HG03196 (cell line): ENCODE measurements around the gene OGDH.
"Not testable (repeated sequence)": the region's sequence is repeated elsewhere in the genome, so short reads cannot be mapped to it uniquely, and the experiment has no call there.

Experiments
- ATAC-seq: cut with Tn5 transposase; IDR thresholded peaks from one replicate; pipeline ENCODE4 v1.9.1; 2021; ENCODE audit not compliant: unreplicated experiment

OGDH gene

DNA sequence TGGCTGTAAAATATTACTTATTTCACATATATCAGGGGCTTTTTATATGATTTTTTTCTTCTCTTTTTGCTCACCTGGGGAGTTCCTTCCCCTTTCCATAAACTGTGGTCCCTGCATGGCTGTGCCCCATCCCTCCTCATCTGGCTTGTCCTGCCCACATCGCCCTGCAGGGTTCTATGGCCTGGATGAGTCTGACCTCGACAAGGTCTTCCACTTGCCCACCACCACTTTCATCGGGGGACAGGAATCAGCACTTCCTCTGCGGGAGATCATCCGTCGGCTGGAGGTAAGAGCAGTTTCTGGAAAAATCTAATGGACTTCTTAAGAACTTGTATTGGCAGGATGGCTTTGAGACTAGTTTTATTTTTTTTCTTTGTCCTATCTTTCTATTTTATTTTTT lies 60.1 kb downstream of the OGDH start:
- ATAC-seq = no peak

DNA sequence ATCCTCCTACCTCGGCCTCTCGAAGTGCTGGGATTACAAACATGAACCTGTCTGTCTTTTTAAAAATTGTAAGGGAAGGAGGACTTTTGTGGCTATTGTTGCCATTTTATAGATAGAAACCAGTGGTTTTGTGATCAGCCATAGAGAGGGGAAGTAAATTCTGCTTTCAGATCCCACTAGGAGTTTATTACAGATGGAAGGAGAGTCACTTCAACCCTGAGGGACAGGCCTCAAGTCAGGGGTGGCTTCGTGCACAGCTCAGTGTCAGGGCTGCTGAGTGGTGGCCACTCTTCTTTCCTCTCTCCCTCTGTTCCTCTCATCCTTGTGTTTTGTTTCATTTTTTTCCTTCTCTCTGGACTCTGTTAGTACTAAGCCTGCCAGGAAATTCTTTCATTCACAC lies 60.8 kb downstream of the OGDH start:
- ATAC-seq = no peak

DNA sequence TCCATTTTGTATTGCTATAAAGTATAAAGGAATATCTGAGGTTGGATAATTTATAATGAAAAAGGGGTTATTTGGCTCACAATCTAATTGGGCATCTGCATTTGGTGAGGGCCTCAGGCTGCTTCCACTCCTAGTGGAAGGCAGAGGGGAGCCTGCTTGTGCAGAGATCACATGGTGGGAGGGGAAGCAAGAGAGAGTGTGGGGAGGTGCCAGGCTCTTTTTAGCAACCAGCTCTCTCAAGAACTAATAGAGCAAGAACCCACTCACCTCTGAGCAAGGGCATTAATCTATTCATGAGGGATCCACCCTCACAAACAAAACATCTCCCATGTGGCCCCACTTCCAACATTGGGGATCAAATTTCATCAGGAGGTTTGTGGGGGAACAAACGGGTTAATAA lies 64.6 kb downstream of the OGDH start:
- no peak for ATAC-seq

- ATAC-seq = no peak
Observed at GRCh38 chr7:44673324-44673723, 66.9 kb downstream of the OGDH start.

DNA sequence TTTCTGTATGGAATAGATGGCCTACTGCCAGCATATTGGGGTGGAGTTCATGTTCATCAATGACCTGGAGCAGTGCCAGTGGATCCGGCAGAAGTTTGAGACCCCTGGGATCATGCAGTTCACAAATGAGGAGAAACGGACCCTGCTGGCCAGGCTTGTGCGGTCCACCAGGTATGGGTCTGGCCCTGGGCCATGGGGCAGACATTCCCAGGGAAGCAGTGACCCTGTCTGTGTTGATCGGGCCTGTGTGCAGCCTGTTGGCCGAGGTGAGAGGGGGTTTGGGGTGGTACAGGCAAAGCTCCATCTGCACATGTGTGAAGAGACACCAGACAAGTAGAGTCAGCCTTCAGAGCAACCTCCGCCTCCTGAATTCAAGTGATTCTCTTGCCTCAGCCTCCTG lies 67.3 kb downstream of the OGDH start:
- ATAC-seq = no peak

DNA sequence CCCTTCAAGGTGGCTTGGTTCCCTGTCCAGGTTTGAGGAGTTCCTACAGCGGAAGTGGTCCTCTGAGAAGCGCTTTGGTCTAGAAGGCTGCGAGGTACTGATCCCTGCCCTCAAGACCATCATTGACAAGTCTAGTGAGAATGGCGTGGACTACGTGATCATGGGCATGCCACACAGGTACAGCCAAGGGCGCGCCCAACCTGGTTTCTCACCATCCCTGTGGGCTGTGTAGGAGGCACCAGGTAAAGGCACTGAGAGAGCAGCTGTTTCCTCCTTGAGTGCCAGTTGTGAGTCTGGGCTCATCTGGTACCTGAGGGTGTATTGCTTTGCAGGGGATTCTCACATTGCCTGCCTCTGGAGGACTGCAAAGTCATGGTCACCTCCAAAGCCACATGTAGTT lies 68.0 kb downstream of the OGDH start:
- ATAC-seq = no peak

DNA sequence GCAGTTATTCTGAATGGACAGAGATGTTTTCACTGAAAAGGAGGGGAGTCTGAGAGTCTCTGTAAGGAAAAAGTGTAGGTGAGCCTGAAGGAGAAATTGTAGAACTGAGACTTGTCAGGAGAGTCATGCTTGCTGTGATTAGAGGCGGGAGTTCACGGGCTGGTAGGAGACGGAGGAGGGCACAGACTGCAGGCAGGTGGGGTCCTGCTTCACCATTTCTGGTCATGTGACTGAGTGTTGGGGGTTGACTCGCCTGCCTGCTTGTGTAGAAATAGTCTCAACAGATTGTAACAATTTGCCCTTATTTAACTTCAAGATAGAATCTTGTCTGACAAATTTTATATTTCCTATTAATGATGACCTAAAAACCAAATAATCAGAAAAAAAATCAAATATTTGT lies 70.3 kb downstream of the OGDH start:
- no peak for ATAC-seq

DNA sequence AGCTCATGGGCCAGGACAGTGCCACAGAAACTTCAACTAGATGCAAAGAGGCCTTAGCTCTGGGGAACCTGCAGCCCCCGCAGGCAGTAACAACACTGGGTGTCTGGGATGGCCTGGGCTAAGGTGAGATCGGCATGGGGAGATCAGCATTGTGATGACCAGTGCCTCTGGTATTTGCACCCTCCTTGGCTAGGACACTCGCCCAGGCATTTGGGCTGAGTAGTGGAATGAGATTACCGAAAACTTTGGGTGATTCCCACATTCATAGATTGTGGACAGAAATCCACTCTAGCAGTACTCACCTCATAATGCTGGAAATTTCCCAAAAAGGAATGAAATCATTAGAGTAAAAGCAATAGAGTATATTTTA lies 71.7 kb downstream of the OGDH start:
- no peak for ATAC-seq

DNA sequence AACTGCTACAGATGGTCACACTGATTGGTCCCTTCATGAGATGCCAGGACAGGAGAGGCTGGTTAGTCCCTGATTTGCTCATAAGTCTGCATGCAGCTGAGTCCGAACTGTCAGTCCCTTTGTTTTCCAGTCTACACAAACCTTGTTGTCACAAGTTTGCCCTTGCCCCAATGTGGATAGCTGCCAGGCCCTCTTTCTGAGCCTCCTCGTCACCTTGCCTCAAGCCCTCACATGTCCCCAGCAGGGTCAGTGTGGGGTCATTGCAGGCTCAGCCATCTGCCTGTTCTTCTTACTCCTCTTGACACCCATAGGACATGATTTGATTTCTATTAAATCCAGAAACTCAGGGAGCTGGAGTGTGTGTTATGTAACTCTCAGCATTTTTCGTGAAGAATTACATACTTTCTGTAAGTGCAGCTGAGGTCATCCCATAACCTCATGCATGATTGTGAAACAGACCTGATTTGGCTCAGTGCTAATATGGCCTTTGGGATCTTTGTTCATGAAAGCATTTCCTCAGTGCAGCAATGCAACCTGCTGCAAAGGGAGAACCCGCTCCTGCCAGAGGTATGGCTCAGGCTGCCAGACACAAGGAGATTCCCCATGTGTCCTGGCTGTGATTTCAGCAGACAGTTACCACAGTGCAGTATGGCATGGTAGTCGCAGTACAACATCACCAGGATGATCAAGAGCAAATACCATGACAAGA lies 72.2 kb downstream of the OGDH start:
- no peak for ATAC-seq

DNA sequence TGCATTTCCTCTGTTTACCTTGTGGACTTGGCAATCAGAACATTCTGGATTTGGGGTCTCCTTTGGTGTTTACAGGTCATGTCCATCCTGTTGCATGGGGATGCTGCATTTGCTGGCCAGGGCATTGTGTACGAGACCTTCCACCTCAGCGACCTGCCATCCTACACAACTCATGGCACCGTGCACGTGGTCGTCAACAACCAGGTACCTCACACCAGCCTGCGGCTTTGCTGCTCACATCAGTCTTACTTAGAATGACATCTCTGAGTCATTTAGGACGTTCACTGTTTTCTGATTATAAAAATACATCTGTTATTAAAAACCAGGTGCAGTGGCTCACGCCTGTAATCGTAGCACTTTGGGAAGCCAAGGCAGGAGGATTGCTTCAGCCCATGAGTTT lies 75.2 kb downstream of the OGDH start:
- ATAC-seq = no peak

DNA sequence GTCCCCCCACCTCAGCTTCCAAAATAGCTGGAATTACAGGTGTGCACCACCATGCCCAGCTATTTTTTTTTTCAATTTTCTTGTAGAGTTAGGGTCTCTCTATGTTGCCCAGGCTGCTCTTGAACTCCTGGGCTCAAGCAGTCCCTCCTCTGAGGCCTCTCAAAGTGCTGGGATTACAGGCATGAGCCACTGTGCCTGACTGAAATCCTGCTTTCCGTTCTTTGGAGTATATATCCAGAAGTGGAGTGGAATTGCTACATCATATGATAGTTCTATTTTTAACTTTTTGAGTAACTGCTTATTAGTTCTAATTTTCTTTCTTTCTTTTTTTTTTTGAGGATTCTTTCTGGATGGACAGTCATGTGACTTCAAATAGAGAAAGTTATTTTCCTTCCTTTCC lies 79.3 kb downstream of the OGDH start:
- ATAC-seq = no peak

GRCh38 chr7:44689427-44689826 lies 83.0 kb downstream of the OGDH start:
- ATAC-seq = no peak

GRCh38 chr7:44693641-44694313 lies 87.3 kb downstream of the OGDH start:
- no peak for ATAC-seq

DNA sequence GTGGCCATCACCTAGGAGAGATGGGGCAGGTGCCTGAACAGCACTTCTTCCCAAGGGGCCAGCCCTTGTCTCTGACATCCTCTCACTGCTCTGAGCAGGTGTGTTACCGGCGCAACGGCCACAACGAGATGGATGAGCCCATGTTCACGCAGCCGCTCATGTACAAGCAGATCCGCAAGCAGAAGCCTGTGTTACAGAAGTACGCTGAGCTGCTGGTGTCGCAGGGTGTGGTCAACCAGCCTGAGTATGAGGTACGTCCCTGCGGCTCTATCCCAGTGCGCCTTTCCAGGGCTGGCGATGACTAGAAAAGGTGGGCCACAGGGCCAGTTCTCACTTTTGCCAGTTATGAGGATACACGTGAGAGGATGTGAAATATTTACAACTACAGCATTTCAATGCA lies 87.9 kb downstream of the OGDH start:
- ATAC-seq = no peak

GRCh38 chr7:44694766-44695165 lies 88.3 kb downstream of the OGDH start:
- no peak for ATAC-seq

DNA sequence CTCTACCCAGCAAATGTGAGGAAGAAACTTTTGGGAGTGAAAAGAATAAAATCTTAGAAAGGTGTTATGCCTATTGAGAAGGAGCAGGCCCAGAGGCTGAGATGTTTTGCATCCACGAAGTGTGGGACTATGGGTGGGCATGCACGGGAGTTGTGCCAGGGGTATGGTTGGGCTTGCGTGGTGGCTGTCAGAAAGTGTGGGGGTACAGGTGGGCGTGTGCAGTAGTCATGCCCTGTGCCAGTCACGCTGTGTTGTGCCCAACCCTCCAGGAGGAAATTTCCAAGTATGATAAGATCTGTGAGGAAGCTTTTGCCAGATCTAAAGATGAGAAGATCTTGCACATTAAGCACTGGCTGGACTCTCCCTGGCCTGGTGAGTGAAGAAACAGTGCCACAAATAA lies 89.3 kb downstream of the OGDH start:
- ATAC-seq = no peak

DNA sequence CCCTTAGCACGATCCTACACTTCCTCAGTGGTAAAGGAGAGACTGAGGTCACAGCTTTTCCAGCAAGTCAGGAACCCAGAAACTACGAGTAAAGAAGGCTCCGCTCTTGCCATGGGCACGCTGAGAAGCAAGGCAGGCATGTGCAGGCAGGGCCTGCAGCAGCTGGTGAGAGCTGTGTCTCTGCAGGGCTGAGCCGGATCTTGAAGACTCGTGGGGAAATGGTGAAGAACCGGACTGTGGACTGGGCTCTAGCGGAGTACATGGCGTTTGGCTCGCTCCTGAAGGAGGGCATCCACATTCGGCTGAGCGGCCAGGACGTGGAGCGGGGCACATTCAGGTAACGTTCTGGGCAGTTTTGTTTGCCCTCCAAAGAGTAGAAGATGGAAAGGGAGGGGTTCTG lies 90.3 kb downstream of the OGDH start:
- ATAC-seq = no peak

- no peak for ATAC-seq
Observed at GRCh38 chr7:44697136-44698045, 91.0 kb downstream of the OGDH start.

DNA sequence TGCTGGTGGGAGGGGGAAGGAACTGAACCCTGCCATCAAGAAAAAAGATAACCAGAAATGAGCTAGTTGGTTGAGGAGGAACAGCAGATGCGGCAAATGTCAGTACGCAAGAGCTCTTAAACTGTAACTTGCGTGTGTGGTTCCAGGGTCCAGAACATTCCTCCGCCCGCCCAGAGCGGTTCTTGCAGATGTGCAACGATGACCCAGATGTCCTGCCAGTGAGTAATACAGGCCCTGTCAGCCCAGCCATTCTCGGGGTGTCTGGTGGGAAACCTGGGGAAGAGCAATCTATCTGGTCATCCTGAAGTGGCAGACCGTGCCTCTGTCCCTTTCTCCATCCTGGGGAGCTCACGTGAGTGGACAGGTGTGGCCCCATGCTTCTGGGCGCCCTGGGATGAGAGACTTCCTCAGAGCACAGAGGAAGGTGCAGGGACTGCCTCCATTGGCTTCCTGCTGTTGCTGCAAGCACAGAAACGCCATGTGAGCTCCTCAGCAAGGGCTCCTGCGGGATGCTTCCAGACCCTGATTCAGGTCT lies 91.7 kb downstream of the OGDH start:
- no peak for ATAC-seq

DNA sequence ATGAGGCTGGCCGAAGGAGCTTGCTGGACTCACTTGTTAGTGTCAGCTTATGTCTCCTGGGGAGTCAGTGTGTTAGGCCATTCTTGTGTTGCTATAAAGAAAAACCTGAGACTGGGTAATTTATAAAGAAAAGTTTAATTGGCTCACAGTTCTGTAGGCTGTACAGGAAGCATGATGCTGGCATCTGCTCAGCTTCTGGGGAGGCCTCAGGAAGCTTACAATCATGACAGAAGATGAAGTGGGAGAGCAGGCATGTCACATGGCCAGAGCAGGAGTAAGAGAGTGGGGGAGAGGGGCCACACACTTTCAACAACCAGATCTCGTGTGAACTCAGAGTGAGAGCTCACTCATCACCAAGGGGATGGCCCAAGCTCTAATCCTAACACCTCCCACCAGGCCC lies 93.2 kb downstream of the OGDH start:
- ATAC-seq = not testable (repeated sequence)

GRCh38 chr7:44700322-44700721 lies 93.9 kb downstream of the OGDH start:
- no peak for ATAC-seq

- ATAC-seq = not testable (repeated sequence)
Observed at GRCh38 chr7:44703391-44703790, 97.0 kb downstream of the OGDH start.
